ENCODE measurements around the gene PIAS1. TPM values are rescaled to one million over a fixed set of nuclear protein-coding genes. Genes with fewer than 3 reads are reported as not detected.

The PIAS1 gene
- total RNA-seq, 4 donors from 2014 or later: 91.6 to 202 (median 111) TPM

- Histone ChIP-seq H3K27ac (peak overlapping the region in 2 of 3 donors; percentile 60 to 88), H3K4me1 (peaks cover 26 to 34% of the 10 kb centered on the region in 2 donors)
- intact Hi-C loops (cut with DNase I): no loop called here
Measured at GRCh38 chr15:68184616-68185480, 130.7 kb downstream of the PIAS1 start.

GRCh38 chr15:68186671-68187397 is 132.7 kb downstream of the PIAS1 start:
- Histone ChIP-seq H3K27ac (peak overlapping the region; percentile 50 to 88 (median 60)), H3K9me3 (no peaks in the 10 kb centered on the region), H3K27me3 (no peaks in the 10 kb centered on the region), H3K36me3 (peaks cover 7 to 13% of the 10 kb centered on the region in 2 donors), H3K4me3 (replicated peaks in 1 of 3) (no peak overlapping the region), H3K4me1 (peaks cover 26 to 34% of the 10 kb centered on the region in 2 donors)
- intact Hi-C loops (cut with DNase I): no loop called here
- 61 to 88% methylated on average over 5 of the region's 5 CpGs for WGBS, 2 donors
- no peak for TF ChIP-seq POLR2A (IDR thresholded peaks at IDR 0.05)
- TF ChIP-seq, protein P1, sequence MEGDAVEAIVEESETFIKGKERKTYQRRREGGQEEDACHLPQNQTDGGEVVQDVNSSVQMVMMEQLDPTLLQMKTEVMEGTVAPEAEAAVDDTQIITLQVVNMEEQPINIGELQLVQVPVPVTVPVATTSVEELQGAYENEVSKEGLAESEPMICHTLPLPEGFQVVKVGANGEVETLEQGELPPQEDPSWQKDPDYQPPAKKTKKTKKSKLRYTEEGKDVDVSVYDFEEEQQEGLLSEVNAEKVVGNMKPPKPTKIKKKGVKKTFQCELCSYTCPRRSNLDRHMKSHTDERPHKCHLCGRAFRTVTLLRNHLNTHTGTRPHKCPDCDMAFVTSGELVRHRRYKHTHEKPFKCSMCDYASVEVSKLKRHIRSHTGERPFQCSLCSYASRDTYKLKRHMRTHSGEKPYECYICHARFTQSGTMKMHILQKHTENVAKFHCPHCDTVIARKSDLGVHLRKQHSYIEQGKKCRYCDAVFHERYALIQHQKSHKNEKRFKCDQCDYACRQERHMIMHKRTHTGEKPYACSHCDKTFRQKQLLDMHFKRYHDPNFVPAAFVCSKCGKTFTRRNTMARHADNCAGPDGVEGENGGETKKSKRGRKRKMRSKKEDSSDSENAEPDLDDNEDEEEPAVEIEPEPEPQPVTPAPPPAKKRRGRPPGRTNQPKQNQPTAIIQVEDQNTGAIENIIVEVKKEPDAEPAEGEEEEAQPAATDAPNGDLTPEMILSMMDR (IDR thresholded peaks at IDR 0.05): no peak
- DNase-seq: no peak

More at GRCh38 chr15:68184616-68185480, 130.7 kb downstream of the PIAS1 start:
- H3K4me3 ChIP-seq (replicated peaks in 1 of 3): no peak overlapping the region
- no peak for DNase-seq
- H3K27me3 ChIP-seq: no peaks in the 10 kb centered on the region
- H3K9me3 ChIP-seq: no peaks in the 10 kb centered on the region
- peaks cover 15 to 22% of the 10 kb centered on the region in 2 donors for H3K36me3 ChIP-seq
- TF ChIP-seq POLR2A (IDR thresholded peaks at IDR 0.05): no peak
- TF ChIP-seq, protein P1 (IDR thresholded peaks at IDR 0.05): no peak
- WGBS, 2 donors: 91 to 92% methylated on average over 5 of the region's 5 CpGs

DNA sequence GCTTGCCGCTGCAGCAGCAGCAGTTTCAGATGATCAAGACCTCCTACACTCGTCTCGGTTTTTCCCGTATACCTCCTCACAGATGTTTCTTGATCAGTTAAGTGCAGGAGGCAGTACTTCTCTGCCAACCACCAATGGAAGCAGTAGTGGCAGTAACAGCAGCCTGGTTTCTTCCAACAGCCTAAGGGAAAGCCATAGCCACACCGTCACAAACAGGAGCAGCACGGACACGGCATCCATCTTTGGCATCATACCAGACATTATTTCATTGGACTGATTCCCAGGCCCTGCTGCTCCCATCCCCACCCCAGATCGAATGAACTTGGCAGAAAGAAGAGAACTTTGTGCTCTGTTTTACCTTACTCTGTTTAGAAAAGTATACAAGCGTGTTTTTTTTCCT is 133.4 kb downstream of the PIAS1 start:
- Histone ChIP-seq H3K27me3 (no peaks in the 10 kb centered on the region), H3K4me3 (replicated peaks in 1 of 3) (no peak overlapping the region), H3K36me3 (peaks cover 6 to 7% of the 10 kb centered on the region in 2 donors), H3K4me1 (peaks cover 26 to 34% of the 10 kb centered on the region in 2 donors), H3K9me3 (no peaks in the 10 kb centered on the region), H3K27ac (peak overlapping the region; percentile 60 to 88 (median 70))
- intact Hi-C loops (cut with DNase I): no loop called here
- DNase-seq: peak; percentile 66 to 71
- WGBS, 2 donors: 19 to 26% methylated on average over 9 of the region's 9 CpGs
- no peak for TF ChIP-seq POLR2A (IDR thresholded peaks at IDR 0.05)
- TF ChIP-seq, protein P1 (IDR thresholded peaks at IDR 0.05): no peak

GRCh38 chr15:68188647-68189046 is 134.5 kb downstream of the PIAS1 start:
- TF ChIP-seq, protein P1 (IDR thresholded peaks at IDR 0.05): no peak
- no peak for TF ChIP-seq POLR2A (IDR thresholded peaks at IDR 0.05)
- WGBS, 2 donors: 73 to 87% methylated on average over 2 of the region's 2 CpGs
- no peak overlapping the region for H3K4me3 ChIP-seq (replicated peaks in 1 of 3)
- peaks cover 26 to 34% of the 10 kb centered on the region in 2 donors for H3K4me1 ChIP-seq
- no peak for DNase-seq
- no peaks in the 10 kb centered on the region for H3K27me3 ChIP-seq
- intact Hi-C loops (cut with DNase I): no loop called here
- H3K36me3 ChIP-seq: peaks cover 0 to under 1% of the 10 kb centered on the region in 2 donors
- H3K27ac ChIP-seq: peak overlapping the region; percentile 60 to 88 (median 70)
- H3K9me3 ChIP-seq: no peaks in the 10 kb centered on the region
